Inferior parietal cortex (tissue), 1 donor: ENCODE measurements around the gene OGFRL1.
"Not testable (repeated sequence)": the region's sequence is repeated elsewhere in the genome, so short reads cannot be mapped to it uniquely, and the experiment has no call there.

ENCODE experiments used
- DNase-seq: peaks from one replicate; pipeline ENCODE4 v3.0.0-alpha.2; 2016; ENCODE audit errors: extremely low spot score

The OGFRL1 gene

GRCh38 chr6:71288228-71289038 is at the start of gene OGFRL1:
TSS of gene OGFRL1 (plus strand) at chr6:71288811. CDS start at chr6:71288937, 126 bp downstream.
- DNase-seq: peak; percentile 49

GRCh38 chr6:71239694-71240093 is 48.9 kb upstream of the OGFRL1 start:
- DNase-seq: no peak

- no peak for DNase-seq
These were observed 43.2 kb upstream of the OGFRL1 start for GRCh38 chr6:71245265-71246049.

- no peak for DNase-seq
These were observed 42.0 kb upstream of the OGFRL1 start for GRCh38 chr6:71246596-71246995.

GRCh38 chr6:71248306-71248765 is 40.3 kb upstream of the OGFRL1 start:
- no peak for DNase-seq

- no peak for DNase-seq
These were observed 39.6 kb upstream of the OGFRL1 start for GRCh38 chr6:71248878-71249544.

GRCh38 chr6:71250099-71250602 is 38.5 kb upstream of the OGFRL1 start:
- no peak for DNase-seq

- DNase-seq: no peak
These were observed 36.2 kb upstream of the OGFRL1 start for GRCh38 chr6:71252410-71252809.

GRCh38 chr6:71252960-71253359 is 35.7 kb upstream of the OGFRL1 start:
- DNase-seq: no peak

GRCh38 chr6:71254323-71254722 is 34.3 kb upstream of the OGFRL1 start:
- no peak for DNase-seq

- DNase-seq: no peak
These were observed 30.3 kb upstream of the OGFRL1 start for GRCh38 chr6:71258078-71258866.

- no peak for DNase-seq
These were observed 28.6 kb upstream of the OGFRL1 start for GRCh38 chr6:71259888-71260604.

- DNase-seq: no peak
These were observed 25.7 kb upstream of the OGFRL1 start for GRCh38 chr6:71262914-71263313.

GRCh38 chr6:71266392-71266791 is 22.2 kb upstream of the OGFRL1 start:
- DNase-seq: not testable (repeated sequence)

- DNase-seq: no peak
These were observed 19.7 kb upstream of the OGFRL1 start for GRCh38 chr6:71268735-71269437.

- no peak for DNase-seq
These were observed 10.5 kb upstream of the OGFRL1 start for GRCh38 chr6:71277926-71278600.

GRCh38 chr6:71279321-71279720 is 9.3 kb upstream of the OGFRL1 start:
- no peak for DNase-seq

GRCh38 chr6:71279740-71280139 is 8.9 kb upstream of the OGFRL1 start:
- no peak for DNase-seq

- no peak for DNase-seq
These were observed 7.9 kb upstream of the OGFRL1 start for GRCh38 chr6:71280701-71281100.
